Small intestine (tissue), 7 donors: Measurements from ENCODE around the gene CHST14. TPM values are rescaled to one million over a fixed set of nuclear protein-coding genes. Genes with fewer than 3 reads are reported as not detected.

ENCODE experiments used
- DNase-seq, 2 donors: peaks; one replicate each; pipeline versions ENCODE4 v3.0.0 to v3.0.0-alpha.2; 2013
- FAIRE-seq: peaks from 2 replicates; lab custom pipeline; 2012; peaks lifted over from hg19 to GRCh38; lab: Jason Lieb, UNC
- H3K27ac ChIP-seq, 3 donors: one replicate each; pipeline ENCODE4 v1.5.1; 2013; ENCODE audit warnings: low read length in 2 of 3, mild to moderate bottlenecking in 2 of 3, control low read depth in 1 of 3, inconsistent platforms in 1 of 3, low read depth in 1 of 3, moderate library complexity in 1 of 3
- H3K27me3 ChIP-seq, 3 donors: one replicate each; pipeline ENCODE4 v1.6.1; 2013; ENCODE audit warnings: low read length in 3 of 3, inconsistent platforms in 1 of 3; ENCODE audit not compliant: control insufficient read depth in 3 of 3, insufficient read depth in 3 of 3
- H3K36me3 ChIP-seq, 3 donors: one replicate each; pipeline ENCODE4 v1.6.1; 2013; ENCODE audit warnings: low read length in 3 of 3, inconsistent platforms in 1 of 3, low read depth in 1 of 3, mild to moderate bottlenecking in 1 of 3, moderate library complexity in 1 of 3; ENCODE audit not compliant: control insufficient read depth in 3 of 3, insufficient read depth in 2 of 3
- H3K4me1 ChIP-seq, 3 donors: one replicate each; pipeline ENCODE4 v1.6.1; 2013; ENCODE audit warnings: low read length in 2 of 3, inconsistent platforms in 1 of 3, low read depth in 1 of 3, mild to moderate bottlenecking in 1 of 3, moderate library complexity in 1 of 3; ENCODE audit not compliant: control insufficient read depth in 3 of 3, insufficient read depth in 2 of 3
- H3K4me3 ChIP-seq, 3 donors: one replicate each; pipeline ENCODE4 v1.5.1; 2013; ENCODE audit warnings: low read length in 3 of 3, control low read depth in 1 of 3, inconsistent platforms in 1 of 3, low read depth in 1 of 3, mild to moderate bottlenecking in 1 of 3, moderate library complexity in 1 of 3
- H3K9me3 ChIP-seq, 2 donors: one replicate each; pipeline ENCODE4 v1.6.1; 2013; ENCODE audit warnings: low read depth in 1 of 2, low read length in 1 of 2; ENCODE audit not compliant: control insufficient read depth in 2 of 2, insufficient read depth in 1 of 2
- WGBS, 3 donors: extraction: QIAGEN DNeasy Blood & Tissue Kit; methylation state at CpG; one replicate each; pipeline ENCODE4 v1.1.7; 2013; 5-methylcytosine and 5-hydroxymethylcytosine counted together
- polyA plus RNA-seq, 4 donors: library from polyadenylated mRNA; stranded (reverse) in 3 of 4; unstranded in 1 of 4; fragments of 200-250 nt in 3 of 4; fragments of 120-200 nt in 1 of 4; gene quantifications; one replicate each; pipeline versions ENCODE4 v1.2.1 to v1.2.3, GENCODE V29; 2013
- donor health status: healthy with polysubstance abuse.
- donor health status: control.
- donor health status: control.
- donor health status: Bipolar disorder and iron deficiency.
- donor health status: healthy.

Gene CHST14
- polyA plus RNA-seq, 4 donors: 0.45 to 11.3 (median 3.7) TPM

DNA sequence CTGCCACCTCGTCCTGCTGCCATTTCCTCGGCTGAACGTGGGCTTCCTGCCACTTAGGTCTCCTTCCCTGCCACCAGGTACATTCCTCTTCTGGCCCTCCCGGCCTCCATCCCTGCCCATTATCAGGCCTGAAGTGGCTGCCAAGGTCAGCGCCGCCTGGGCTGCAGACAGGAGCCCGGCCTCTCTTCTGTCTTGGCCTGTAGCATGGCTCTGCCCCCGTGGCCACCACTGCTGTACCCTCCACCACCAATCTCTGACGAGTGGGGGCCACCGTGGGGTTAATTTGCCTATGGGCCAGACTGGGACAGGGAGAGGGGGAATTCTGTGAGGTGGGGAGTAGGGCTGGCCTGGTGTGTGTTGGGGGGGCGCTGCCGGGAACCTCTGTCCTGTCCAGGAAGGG, 32.1 kb upstream of the CHST14 start:
- DNase-seq (no peak), FAIRE-seq (no peak)
- no peak overlapping the region for H3K4me3 ChIP-seq
- peaks cover 0 to 2% (median 0%) of the 10 kb centered on the region in 3 donors for H3K36me3 ChIP-seq
- 59 to 67% (median 65%) methylated on average over 12 of the region's 12 CpGs for whole genome bisulfite sequencing, 3 donors
- no peak overlapping the region for H3K27ac ChIP-seq
- H3K27me3 ChIP-seq: peaks cover 0 to 60% (median 12%) of the 10 kb centered on the region in 3 donors
- peaks cover 3 to 54% (median 6%) of the 10 kb centered on the region in 3 donors for H3K4me1 ChIP-seq
- no peaks in the 10 kb centered on the region for H3K9me3 ChIP-seq

DNA sequence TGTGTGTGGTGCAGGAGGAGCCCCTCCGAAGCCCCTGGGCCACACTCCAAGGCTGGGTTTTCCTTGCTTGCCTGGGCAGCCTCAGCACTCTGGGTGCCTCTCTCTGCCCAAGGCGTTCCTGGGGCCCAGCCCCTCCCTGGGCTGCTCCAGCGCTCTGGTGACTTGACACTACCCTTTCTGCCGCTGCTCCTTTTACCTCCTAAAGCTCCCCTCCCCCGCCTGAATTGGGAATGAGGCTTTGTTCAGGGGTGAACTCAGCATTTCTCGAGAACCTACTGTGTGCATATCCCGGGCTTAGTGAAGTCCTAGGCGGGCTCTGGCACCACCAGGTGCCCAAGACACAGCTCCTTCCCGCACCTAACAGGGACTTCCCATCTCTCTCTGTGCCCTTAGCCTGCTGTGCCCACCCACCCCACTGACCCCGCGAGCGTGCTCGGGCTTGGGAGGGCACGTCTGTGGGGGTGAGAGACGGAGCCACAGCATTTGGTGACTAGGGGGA, 31.3 kb upstream of the CHST14 start:
- peak overlapping the region in 2 of 3 donors; percentile 58 to 95 for H3K4me3 ChIP-seq
- peaks cover 0 to 59% (median 12%) of the 10 kb centered on the region in 3 donors for H3K27me3 ChIP-seq
- H3K4me1 ChIP-seq: peaks cover 3 to 54% (median 6%) of the 10 kb centered on the region in 3 donors
- DNase-seq (peak in 1 of 2 donors; percentile 48), FAIRE-seq (no peak)
- no peak overlapping the region for H3K27ac ChIP-seq
- peaks cover 0 to 2% (median 0%) of the 10 kb centered on the region in 3 donors for H3K36me3 ChIP-seq
- 6 to 13% (median 10%) methylated on average over 15 of the region's 15 CpGs for WGBS, 3 donors
- H3K9me3 ChIP-seq: no peaks in the 10 kb centered on the region

DNA sequence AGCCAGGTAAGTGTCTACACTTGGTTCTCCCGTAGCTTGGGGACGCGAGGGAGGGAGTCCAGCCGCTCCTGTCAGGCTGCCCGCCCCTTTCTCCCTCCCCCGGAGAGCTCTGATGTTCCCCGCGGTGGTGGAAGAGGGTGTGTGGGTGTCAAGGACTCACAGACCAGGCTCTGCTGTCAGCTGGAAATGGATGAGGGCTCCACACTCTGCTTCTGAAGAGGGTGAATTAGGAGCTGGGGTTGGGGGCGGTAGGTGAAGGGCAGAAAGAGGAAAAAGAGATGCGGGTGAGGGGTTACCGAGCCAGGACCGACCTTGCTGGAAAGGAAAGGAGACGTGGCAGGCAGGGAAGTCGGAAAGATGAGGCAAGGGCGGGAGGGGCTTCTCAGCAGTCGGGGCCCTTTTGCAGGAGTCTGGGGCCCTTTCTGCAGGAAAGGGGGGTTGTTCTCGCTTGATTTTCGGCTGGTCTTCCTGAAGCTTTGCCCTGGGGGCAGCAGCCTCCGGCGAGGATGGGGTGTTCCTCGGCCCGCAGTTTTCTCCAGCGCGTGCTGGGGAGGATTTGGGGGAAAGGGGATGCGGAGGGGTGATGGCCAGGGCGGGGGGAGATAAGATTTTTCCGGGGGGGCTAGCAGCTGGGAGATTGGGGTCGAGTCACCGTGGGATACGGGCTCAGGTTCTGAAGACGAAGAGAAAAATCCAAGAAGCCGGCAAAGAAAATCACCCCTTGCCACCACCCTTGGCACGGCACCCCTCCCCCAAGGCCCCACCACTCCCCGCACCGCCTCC, 30.6 kb upstream of the CHST14 start:
- FAIRE-seq (no peak), DNase-seq (peak; percentile 38 to 71)
- Histone ChIP-seq H3K4me1 (peaks cover 7 to 58% (median 9%) of the 10 kb centered on the region in 3 donors), H3K4me3 (peak overlapping the region; percentile 27 to 95 (median 58)), H3K36me3 (peaks cover 0 to 2% (median 0%) of the 10 kb centered on the region in 3 donors), H3K27ac (no peak overlapping the region), H3K9me3 (no peaks in the 10 kb centered on the region), H3K27me3 (peaks cover 0 to 52% (median 12%) of the 10 kb centered on the region in 3 donors)
- WGBS, 3 donors: 0 to 1% (median 1%) methylated on average over 25 to 35 of the region's 35 CpGs

DNA sequence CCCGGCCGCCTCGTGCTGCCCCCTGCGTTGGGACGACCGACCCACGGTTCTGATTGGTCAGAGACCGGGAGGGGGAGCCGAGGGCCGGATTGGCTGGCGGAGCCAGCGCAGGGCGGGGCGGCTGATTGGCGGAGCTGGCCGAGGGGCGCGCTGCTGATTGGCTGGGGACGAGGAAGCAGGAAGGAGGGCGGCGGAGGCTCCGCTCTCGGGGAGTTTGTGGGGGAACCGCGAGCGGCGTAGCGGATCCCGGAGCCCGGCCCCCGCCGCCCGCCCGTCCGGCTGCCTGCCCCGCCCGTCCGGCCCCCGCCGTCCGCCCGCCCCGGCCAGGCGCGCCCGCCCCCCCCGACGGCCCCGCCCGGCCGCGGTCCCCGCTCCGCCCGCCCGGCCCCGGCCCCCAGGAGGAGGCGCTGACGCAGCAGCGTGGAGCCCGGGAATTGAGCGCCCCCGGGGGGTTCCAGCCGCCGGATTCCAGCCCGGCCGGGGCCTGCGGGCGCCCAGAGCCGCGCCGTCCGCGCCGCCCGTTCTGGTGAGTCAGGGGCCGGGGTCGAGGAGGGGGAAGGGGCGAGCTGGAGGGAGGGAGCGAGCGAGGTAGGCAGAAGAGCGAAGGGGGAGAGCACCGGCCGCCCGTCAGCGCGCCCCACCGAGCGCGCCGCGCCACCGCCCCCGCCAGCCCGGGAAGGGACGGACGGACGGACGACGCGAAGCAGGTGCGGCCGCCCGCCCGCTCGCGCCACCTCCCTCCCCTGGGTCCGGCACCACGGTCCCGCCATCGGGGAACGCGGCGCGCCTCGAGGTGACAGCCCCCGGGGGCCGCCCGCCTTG, 29.8 kb upstream of the CHST14 start, which contains the start of gene BAHD1:
BAHD1 (plus strand) TSS at position 211 of the 822 bp plus-strand sequence. CDS start 17,512 bp downstream, outside the sequence.
- FAIRE-seq (no peak), DNase-seq (peak; percentile 93 to 96)
- Histone ChIP-seq H3K9me3 (no peaks in the 10 kb centered on the region), H3K27ac (peak within 1 kb of the TSS; percentile 42 to 64 (median 47)), H3K27me3 (peaks cover 0 to 45% (median 9%) of the 10 kb centered on the region in 3 donors), H3K4me1 (peaks cover 7 to 60% (median 9%) of the 10 kb centered on the region in 3 donors), H3K36me3 (peaks cover 0 to 2% (median 0%) of the 10 kb centered on the region in 3 donors), H3K4me3 (peak within 1 kb of the TSS; percentile 81 to 95 (median 87))
- 0 to 1% (median 0%) methylated on average over 44 to 119 of the region's 119 CpGs for WGBS, 3 donors

DNA sequence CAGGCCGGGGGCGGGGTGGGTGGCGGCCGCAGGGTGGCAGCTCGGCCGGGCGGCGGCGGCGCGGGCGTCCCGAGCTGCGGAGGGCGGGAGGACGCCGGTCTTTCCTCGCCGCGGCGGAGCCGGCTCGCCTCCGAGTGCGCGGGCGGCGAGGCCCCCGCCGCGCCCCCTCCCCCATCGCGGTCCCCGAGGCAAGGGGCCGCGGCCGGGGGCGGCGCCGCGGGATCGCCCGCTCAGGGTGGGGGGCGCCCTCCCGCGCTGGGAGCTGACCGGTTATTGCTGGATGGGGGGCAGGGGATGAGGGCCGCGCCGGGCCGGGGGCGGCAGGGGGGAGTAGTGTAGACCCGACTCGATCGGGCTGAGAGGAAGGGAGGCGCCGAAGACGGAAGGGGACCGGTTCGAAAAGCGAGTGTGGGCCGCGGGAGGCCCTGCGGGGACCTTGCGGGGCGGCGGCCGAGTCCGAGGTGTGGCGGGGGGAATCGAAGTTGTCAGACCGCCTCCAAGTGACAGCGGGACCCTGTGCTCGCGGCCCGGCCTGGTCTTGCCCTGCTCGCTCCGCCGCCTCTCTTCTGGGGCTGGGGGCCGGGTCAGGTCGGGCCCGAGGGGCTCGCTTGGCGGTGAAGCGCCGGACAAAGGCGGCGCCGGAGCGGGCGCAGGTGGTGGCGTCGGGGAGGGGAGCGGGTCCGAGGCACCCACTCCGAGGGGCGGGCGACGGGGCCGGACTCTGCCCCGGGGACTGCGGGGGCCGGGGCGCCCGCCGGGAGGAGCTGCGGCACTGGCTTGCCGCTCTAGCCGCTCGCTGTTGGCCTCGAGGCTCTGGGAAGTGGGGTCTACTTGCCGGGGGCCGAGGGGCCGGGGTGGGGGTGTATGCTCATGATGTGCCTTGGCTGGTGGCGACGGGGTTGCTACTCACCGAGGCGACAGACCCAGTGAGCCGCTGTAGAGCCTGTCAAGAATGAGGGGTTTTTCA, 28.9 kb upstream of the CHST14 start:
- 0 to 1% (median 1%) methylated on average over 56 to 119 of the region's 119 CpGs for WGBS, 3 donors
- Histone ChIP-seq H3K9me3 (no peaks in the 10 kb centered on the region), H3K27me3 (peaks cover 0 to 36% (median 3%) of the 10 kb centered on the region in 3 donors), H3K4me1 (peaks cover 6 to 53% (median 7%) of the 10 kb centered on the region in 3 donors), H3K36me3 (peaks cover 0 to 5% (median 0%) of the 10 kb centered on the region in 3 donors), H3K4me3 (peak overlapping the region; percentile 81 to 95 (median 87)), H3K27ac (peak overlapping the region in 1 of 3 donors; percentile 47)
- FAIRE-seq (no peak), DNase-seq (peak; percentile 30 to 80)

DNA sequence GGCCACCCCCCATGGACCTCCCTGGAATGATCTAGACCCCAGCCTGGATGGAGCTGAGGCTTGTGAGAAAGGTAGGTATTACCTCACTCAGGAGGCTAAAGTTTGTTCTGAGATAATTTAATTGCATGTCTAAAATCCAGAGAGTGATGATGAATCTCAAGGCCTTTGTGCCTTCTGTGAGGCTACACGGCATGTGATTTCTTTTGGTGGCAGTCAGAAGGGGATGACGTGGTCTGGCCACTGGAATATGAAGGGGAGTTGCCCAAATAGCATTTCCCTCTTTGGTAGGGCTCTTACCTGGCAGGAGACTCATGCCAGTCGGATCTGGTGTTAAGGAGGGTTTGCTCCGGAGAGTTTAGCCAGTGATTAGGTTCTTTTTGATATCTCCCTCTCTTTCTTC, 27.5 kb upstream of the CHST14 start:
- Histone ChIP-seq H3K9me3 (no peaks in the 10 kb centered on the region), H3K36me3 (peaks cover 0 to 6% (median 0%) of the 10 kb centered on the region in 3 donors), H3K4me1 (peaks cover 6 to 46% (median 7%) of the 10 kb centered on the region in 3 donors), H3K27me3 (peaks cover 0 to 22% (median 0%) of the 10 kb centered on the region in 3 donors), H3K4me3 (no peak overlapping the region), H3K27ac (no peak overlapping the region)
- FAIRE-seq: no peak
- DNase-seq: no peak
- 70 to 83% (median 73%) methylated on average over 4 of the region's 4 CpGs for WGBS, 3 donors

DNA sequence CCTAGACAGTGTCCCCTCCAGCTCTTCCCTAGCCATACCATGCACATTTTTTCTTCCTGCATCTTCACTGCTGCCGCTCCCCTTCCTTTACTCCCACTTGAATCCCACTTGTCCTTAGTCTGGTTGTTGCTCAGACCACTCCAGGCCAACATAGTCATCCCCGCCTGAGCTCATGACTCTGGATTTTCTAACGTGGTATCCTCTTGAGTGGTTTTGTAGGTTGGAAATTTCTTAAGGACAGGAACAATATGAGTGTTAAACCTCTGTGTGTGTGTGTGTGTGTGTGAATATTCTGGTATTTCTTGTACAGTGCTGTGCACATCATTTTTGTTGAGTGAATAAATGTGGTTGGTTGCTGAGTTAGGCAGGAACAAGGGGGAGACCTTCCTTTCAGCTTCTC, 26.9 kb upstream of the CHST14 start:
- DNase-seq: no peak
- peaks cover 6 to 42% (median 7%) of the 10 kb centered on the region in 3 donors for H3K4me1 ChIP-seq
- no peak overlapping the region for H3K4me3 ChIP-seq
- peaks cover 0 to 16% (median 0%) of the 10 kb centered on the region in 3 donors for H3K27me3 ChIP-seq
- no peaks in the 10 kb centered on the region for H3K9me3 ChIP-seq
- peaks cover 0 to 8% (median 0%) of the 10 kb centered on the region in 3 donors for H3K36me3 ChIP-seq
- no peak overlapping the region for H3K27ac ChIP-seq
- 80 to 85% (median 81%) methylated on average over 3 of the region's 3 CpGs for WGBS, 3 donors
- FAIRE-seq: no peak
